Stomach smooth muscle (tissue), 2 donors: ENCODE measurements around the gene SUSD6.

Source experiments
- H3K27ac ChIP-seq: one replicate; pipeline ENCODE4 v1.7.0; 2013; ENCODE audit warnings: mild to moderate bottlenecking, low read length, inconsistent platforms
- H3K27me3 ChIP-seq, 2 donors: one replicate each; pipeline ENCODE4 v1.7.0; 2013; ENCODE audit warnings: low read length in 2 of 2; ENCODE audit not compliant: insufficient read depth in 2 of 2, control insufficient read depth in 1 of 2
- H3K36me3 ChIP-seq, 2 donors: one replicate each; pipeline ENCODE4 v1.7.0; 2013; ENCODE audit warnings: low read length in 2 of 2; ENCODE audit not compliant: control insufficient read depth in 2 of 2, insufficient read depth in 2 of 2
- H3K4me1 ChIP-seq: one replicate; pipeline ENCODE4 v1.7.0; 2013; ENCODE audit warnings: low read length; ENCODE audit not compliant: control insufficient read depth, insufficient read depth
- H3K4me3 ChIP-seq, 2 donors: one replicate each; pipeline ENCODE4 v1.7.0; 2013; ENCODE audit warnings: low read length in 2 of 2
- H3K9ac ChIP-seq, 2 donors: one replicate each; pipeline ENCODE4 v1.7.0; 2013; ENCODE audit warnings: low read length in 2 of 2, mild to moderate bottlenecking in 1 of 2
- H3K9me3 ChIP-seq, 2 donors: one replicate each; pipeline ENCODE4 v1.7.0; 2013; ENCODE audit warnings: low read length in 2 of 2; ENCODE audit not compliant: control insufficient read depth in 2 of 2
- donor health status: healthy.
- donor health status: Pancreatic carcinoma.

Gene SUSD6

GRCh38 chr14:69624136-69624535, 12.7 kb downstream of the SUSD6 start:
- Histone ChIP-seq H3K27me3 (no peaks in the 10 kb centered on the region), H3K4me1 (peaks cover 22% of the 10 kb centered on the region), H3K9ac (no peak overlapping the region), H3K9me3 (no peaks in the 10 kb centered on the region), H3K4me3 (no peak overlapping the region), H3K36me3 (no peaks in the 10 kb centered on the region), H3K27ac (no peak overlapping the region)

GRCh38 chr14:69625299-69626131, 14.1 kb downstream of the SUSD6 start:
- no peaks in the 10 kb centered on the region for H3K36me3 ChIP-seq
- H3K9me3 ChIP-seq = no peaks in the 10 kb centered on the region
- no peaks in the 10 kb centered on the region for H3K27me3 ChIP-seq
- peaks cover 23% of the 10 kb centered on the region for H3K4me1 ChIP-seq
- H3K9ac ChIP-seq = no peak overlapping the region
- no peak overlapping the region for H3K27ac ChIP-seq
- no peak overlapping the region for H3K4me3 ChIP-seq

GRCh38 chr14:69626132-69626500, 14.7 kb downstream of the SUSD6 start:
- no peak overlapping the region for H3K4me3 ChIP-seq
- H3K9me3 ChIP-seq = no peaks in the 10 kb centered on the region
- H3K36me3 ChIP-seq = no peaks in the 10 kb centered on the region
- H3K27ac ChIP-seq = no peak overlapping the region
- no peaks in the 10 kb centered on the region for H3K27me3 ChIP-seq
- H3K9ac ChIP-seq = no peak overlapping the region
- peaks cover 21% of the 10 kb centered on the region for H3K4me1 ChIP-seq

DNA sequence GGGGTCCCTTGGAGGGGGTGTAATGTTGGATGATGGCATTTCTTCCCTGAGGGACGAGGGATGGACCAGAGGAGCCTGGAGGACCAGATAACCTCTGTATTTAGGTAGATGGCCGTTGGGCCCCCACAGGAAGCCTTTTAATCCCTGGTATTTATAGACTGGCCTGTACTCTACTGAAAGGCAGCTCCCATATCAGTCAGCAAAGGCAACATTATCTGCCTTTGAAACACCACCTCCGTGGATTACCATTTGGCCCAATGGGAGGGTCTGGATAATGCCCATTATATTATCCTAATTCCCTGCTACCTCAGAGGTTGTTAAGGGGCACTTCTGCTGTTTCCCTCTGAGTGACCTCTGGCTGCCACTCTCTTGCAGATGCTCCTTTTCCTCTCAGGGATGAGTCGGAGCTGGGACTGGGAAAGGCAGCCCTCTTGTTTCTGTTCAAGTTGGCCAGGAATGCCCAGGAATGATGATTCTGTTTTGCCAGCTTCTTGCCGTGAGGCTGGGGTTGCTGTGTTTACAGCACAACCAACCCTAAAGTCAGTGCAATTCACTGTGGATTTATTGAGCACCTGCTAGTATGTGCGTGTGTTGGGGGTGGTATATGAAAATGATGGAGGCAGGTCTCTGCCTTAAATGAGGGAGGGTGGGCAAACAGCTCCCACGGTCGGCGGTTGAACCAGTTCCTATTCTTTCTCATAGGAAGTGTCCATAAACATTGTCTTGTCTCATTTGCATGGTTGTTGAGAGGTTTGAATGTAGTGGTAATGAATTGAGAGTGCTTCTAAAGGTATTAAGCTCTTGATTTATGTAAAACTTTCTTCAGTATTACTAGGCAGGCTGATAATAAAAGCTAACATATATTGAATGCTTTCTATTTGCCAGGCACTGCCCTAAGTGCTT, 18.1 kb downstream of the SUSD6 start:
- Histone ChIP-seq H3K27me3 (no peaks in the 10 kb centered on the region), H3K4me1 (peaks cover 39% of the 10 kb centered on the region), H3K9ac (no peak overlapping the region), H3K4me3 (no peak overlapping the region), H3K27ac (no peak overlapping the region), H3K36me3 (no peaks in the 10 kb centered on the region), H3K9me3 (no peaks in the 10 kb centered on the region)

DNA sequence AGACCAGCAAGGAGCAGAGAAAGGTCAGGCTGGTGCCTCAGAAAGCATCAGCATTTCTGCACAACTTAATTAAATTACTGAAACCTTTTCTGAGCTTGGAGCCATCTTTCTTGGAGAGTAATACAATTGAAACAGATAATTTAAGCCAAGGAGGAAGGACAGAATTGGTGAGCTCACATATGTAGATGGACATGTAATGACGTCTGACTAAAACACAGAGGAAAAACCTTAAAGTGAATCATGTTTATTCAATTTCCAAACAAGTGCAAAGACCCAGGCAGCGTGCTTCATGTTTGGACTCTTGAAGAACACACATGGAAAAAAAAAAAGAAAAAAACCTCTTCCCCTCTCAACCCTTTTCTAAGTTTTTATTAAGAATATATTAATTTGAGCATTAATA, 19.0 kb downstream of the SUSD6 start:
- H3K27ac ChIP-seq = no peak overlapping the region
- H3K36me3 ChIP-seq = no peaks in the 10 kb centered on the region
- no peaks in the 10 kb centered on the region for H3K9me3 ChIP-seq
- no peak overlapping the region for H3K9ac ChIP-seq
- H3K27me3 ChIP-seq = no peaks in the 10 kb centered on the region
- H3K4me3 ChIP-seq = no peak overlapping the region
- peaks cover 39% of the 10 kb centered on the region for H3K4me1 ChIP-seq

DNA sequence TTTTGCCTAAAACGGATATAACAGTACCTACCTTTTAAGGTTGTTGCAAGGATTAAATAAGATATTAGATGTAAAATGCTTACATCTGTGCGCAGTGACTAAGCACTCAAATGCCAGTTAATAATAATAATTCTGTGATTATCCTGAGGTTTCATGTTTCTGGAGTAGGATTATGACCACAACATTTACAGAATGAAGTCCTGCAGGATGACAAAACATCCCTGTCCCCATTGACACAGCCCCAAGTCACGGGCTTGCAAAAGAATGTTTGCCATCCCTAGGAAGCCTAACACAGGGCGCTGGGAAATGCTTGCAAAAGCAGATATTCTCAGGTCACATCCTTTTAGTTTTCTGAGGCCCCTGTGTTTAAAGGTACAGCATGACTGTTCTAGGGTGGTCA, 20.1 kb downstream of the SUSD6 start:
- Histone ChIP-seq H3K9ac (no peak overlapping the region), H3K36me3 (no peaks in the 10 kb centered on the region), H3K4me3 (no peak overlapping the region), H3K9me3 (no peaks in the 10 kb centered on the region), H3K27ac (no peak overlapping the region), H3K4me1 (peaks cover 43% of the 10 kb centered on the region), H3K27me3 (no peaks in the 10 kb centered on the region)

DNA sequence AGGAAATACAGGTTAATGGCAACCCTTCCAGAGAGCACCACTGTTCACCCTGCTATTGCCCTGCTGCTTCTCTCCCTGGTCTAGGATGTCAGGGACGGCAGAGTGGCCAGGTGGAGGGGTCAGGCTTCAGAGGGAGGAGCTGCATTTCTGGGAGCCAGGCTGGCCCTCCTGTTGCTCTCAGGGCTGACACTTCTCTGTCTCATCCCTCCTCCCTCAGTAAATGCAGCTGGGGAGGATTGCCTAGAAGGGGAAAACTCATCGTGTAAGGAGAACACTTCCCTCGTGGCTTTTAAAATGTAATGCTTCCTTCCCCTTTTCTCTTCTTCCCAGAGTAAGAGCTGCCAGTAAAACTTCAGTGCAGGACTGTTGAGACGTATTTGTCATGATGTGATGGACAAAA, 20.8 kb downstream of the SUSD6 start:
- no peaks in the 10 kb centered on the region for H3K36me3 ChIP-seq
- no peak overlapping the region for H3K4me3 ChIP-seq
- no peak overlapping the region for H3K9ac ChIP-seq
- H3K4me1 ChIP-seq = peaks cover 47% of the 10 kb centered on the region
- no peaks in the 10 kb centered on the region for H3K9me3 ChIP-seq
- H3K27me3 ChIP-seq = no peaks in the 10 kb centered on the region
- no peak overlapping the region for H3K27ac ChIP-seq

GRCh38 chr14:69632593-69633151, 21.3 kb downstream of the SUSD6 start:
- Histone ChIP-seq H3K4me3 (no peak overlapping the region), H3K9me3 (no peaks in the 10 kb centered on the region), H3K27me3 (no peaks in the 10 kb centered on the region), H3K4me1 (peaks cover 51% of the 10 kb centered on the region), H3K9ac (no peak overlapping the region), H3K27ac (no peak overlapping the region), H3K36me3 (no peaks in the 10 kb centered on the region)

- Histone ChIP-seq H3K36me3 (no peaks in the 10 kb centered on the region), H3K9me3 (no peaks in the 10 kb centered on the region), H3K4me1 (peaks cover 56% of the 10 kb centered on the region), H3K27me3 (no peaks in the 10 kb centered on the region), H3K4me3 (no peak overlapping the region), H3K27ac (no peak overlapping the region), H3K9ac (no peak overlapping the region)
Measured at GRCh38 chr14:69633238-69633637, 21.8 kb downstream of the SUSD6 start.

- no peaks in the 10 kb centered on the region for H3K9me3 ChIP-seq
- H3K4me1 ChIP-seq = peaks cover 59% of the 10 kb centered on the region
- no peak overlapping the region for H3K4me3 ChIP-seq
- peak overlapping the region; percentile 37 for H3K27ac ChIP-seq
- no peaks in the 10 kb centered on the region for H3K36me3 ChIP-seq
- no peak overlapping the region for H3K9ac ChIP-seq
- no peaks in the 10 kb centered on the region for H3K27me3 ChIP-seq
Measured at GRCh38 chr14:69635981-69636639, 24.7 kb downstream of the SUSD6 start.
